Calu3 (cell line): ENCODE data around the gene UBTF. TPM values are rescaled to one million over a fixed set of nuclear protein-coding genes. Genes with fewer than 3 reads are reported as not detected.
A peak's percentile ranks its signal among the peaks of the same experiment; 100 is the strongest.

Source experiments
- Bru-seq: library from RNA; stranded (reverse); fragments of 400-500 nt; gene quantifications from one replicate; lab custom pipeline; 2021; lab: Mats Ljungman, UMichigan
- BruChase-seq, 2 experiments: library from RNA; stranded (reverse); fragments of 400-500 nt; gene quantifications; one replicate each; lab custom pipeline; 2021; lab: Mats Ljungman, UMichigan
- BruUV-seq: library from RNA; stranded (reverse); fragments of 400-500 nt; replicated peaks from 2 replicates; lab custom pipeline; 2021; lab: Mats Ljungman, UMichigan
- CTCF ChIA-PET: fragments of 300-600 bp; sonication (Branson Sonifier 250); formaldehyde crosslinking; loops from one replicate; lab custom pipeline; 2022; ENCODE audit warnings: antibody characterized with exemption; lab: Charles Lee
- DNase-seq: peaks from one replicate; pipeline ENCODE4 v3.0.0; 2022
- H3K27ac Mint-ChIP-seq: one replicate; pipeline ENCODE4 v1.8.0; 2022; ENCODE audit warnings: mixed read lengths; ENCODE audit not compliant: unreplicated experiment
- H3K27me3 Mint-ChIP-seq: one replicate; pipeline ENCODE4 v1.8.0; 2022; ENCODE audit warnings: mixed read lengths; ENCODE audit not compliant: unreplicated experiment
- H3K36me3 Mint-ChIP-seq: one replicate; pipeline ENCODE4 v1.8.0; 2022; ENCODE audit warnings: mild to moderate bottlenecking, moderate library complexity, mixed read lengths; ENCODE audit not compliant: insufficient read depth, unreplicated experiment
- H3K4me1 Mint-ChIP-seq: one replicate; pipeline ENCODE4 v1.8.0; 2022; ENCODE audit warnings: mild to moderate bottlenecking, low read depth, mixed read lengths; ENCODE audit not compliant: unreplicated experiment
- H3K4me3 Mint-ChIP-seq: one replicate; pipeline ENCODE4 v1.8.0; 2022; ENCODE audit warnings: mild to moderate bottlenecking, low read depth, moderate library complexity, mixed read lengths; ENCODE audit not compliant: unreplicated experiment
- H3K9me3 Mint-ChIP-seq: one replicate; pipeline ENCODE4 v1.8.0; 2022; ENCODE audit warnings: low read depth, mixed read lengths; ENCODE audit not compliant: unreplicated experiment
- CTCF ChIP-seq: fragments of 200-600 bp; IDR thresholded peaks from one replicate; pipeline ENCODE4 v1.8.0; 2022; ENCODE audit warnings: antibody characterized with exemption; ENCODE audit not compliant: unreplicated experiment
- intact Hi-C: fragments of 100-400 bp; cut with micrococcal nuclease; formaldehyde crosslinking; loops from one replicate; pipeline ENCODE4 v1.10.0; 2022; ENCODE audit not compliant: unreplicated experiment
- long read RNA-seq: library from polyadenylated mRNA; stranded (forward); transcript quantifications from one replicate; pipeline ENCODE4 v2.0.0, GENCODE V29; 2022
- total RNA-seq: library from RNA; stranded (reverse); gene quantifications from 2 replicates; pipeline ENCODE4 v1.2.3, GENCODE V29; 2022

Gene UBTF, protein sequence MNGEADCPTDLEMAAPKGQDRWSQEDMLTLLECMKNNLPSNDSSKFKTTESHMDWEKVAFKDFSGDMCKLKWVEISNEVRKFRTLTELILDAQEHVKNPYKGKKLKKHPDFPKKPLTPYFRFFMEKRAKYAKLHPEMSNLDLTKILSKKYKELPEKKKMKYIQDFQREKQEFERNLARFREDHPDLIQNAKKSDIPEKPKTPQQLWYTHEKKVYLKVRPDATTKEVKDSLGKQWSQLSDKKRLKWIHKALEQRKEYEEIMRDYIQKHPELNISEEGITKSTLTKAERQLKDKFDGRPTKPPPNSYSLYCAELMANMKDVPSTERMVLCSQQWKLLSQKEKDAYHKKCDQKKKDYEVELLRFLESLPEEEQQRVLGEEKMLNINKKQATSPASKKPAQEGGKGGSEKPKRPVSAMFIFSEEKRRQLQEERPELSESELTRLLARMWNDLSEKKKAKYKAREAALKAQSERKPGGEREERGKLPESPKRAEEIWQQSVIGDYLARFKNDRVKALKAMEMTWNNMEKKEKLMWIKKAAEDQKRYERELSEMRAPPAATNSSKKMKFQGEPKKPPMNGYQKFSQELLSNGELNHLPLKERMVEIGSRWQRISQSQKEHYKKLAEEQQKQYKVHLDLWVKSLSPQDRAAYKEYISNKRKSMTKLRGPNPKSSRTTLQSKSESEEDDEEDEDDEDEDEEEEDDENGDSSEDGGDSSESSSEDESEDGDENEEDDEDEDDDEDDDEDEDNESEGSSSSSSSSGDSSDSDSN
- 92.1 and 94.2 TPM in 2 replicates for total RNA-seq
- Bru-seq, nascent RNA: percentile 71 among the genes with signal in this experiment
- BruChase-seq, experiment 1, labeled RNA remaining after a 6-hour chase: percentile 92 among the genes with signal in this experiment
- percentile 91 among the genes with signal in this experiment for BruChase-seq, experiment 2, labeled RNA remaining after a 2-hour chase
- long read RNA-seq, full-length matches to known transcripts: 16 of 72 reads
- long read RNA-seq, partial matches to known transcripts: 3 of 72 reads
- long read RNA-seq, other reads (novel, unspliced or antisense): 53 of 72 reads

DNA sequence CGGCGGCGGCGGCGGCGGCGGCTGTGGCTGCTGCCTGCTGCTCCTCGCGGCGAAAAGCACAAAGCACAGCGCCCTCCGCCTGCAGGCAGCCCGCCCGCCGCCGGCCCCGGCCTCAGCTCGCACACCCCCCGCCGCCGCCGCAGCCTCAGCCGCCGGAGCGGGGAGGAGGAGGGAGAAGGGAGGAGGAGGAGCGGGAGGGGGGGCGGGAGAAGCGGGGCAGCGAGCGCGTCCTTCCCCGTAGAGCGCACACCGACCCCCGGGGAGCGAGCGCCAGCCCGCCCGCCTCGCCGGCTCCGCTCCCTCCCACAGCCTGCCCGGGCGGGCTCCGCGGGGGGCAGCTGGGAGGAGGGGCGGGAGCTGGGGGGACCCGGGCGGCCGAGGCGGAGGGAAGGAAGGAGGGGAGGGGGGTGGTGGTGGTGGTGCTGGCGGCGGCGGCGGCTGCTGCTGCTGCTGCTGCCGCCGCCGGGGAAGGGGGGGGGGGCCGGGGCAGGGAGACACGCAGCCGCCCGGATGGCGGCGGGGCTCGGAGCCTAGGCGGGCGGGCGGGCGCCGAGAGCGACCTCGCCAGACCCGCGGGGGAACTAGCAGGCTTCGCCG is at the start of gene UBTF:
TSS of gene UBTF (minus strand) at position 60 of the 597 bp plus-strand sequence. CDS start 1,446 bp downstream, outside the sequence.
- no TSS peak for BruUV-seq
- Mint-ChIP-seq H3K36me3 (peaks cover 80% of the 10 kb centered on the region), H3K9me3 (no peaks in the 10 kb centered on the region), H3K27me3 (no peaks in the 10 kb centered on the region), H3K4me3 (peak within 1 kb of the TSS; percentile 86), H3K4me1 (peaks cover 37% of the 10 kb centered on the region), H3K27ac (peak within 1 kb of the TSS; percentile 79)
- CTCF ChIA-PET: interaction anchor here (0.5 to 1.5 kb wide), 6 partner anchors 14 to 469 kb away, joined by 3 to 8 read pairs (median 4); no protein-coding TSS in a partner anchor
- TF ChIP-seq CTCF: no peak
- DNase-seq: peak; percentile 83
- intact Hi-C loops: loop anchor here (5.0 kb wide), 2 partner anchors 108 to 128 kb away; partner anchors contain the start of gene GRN

DNA sequence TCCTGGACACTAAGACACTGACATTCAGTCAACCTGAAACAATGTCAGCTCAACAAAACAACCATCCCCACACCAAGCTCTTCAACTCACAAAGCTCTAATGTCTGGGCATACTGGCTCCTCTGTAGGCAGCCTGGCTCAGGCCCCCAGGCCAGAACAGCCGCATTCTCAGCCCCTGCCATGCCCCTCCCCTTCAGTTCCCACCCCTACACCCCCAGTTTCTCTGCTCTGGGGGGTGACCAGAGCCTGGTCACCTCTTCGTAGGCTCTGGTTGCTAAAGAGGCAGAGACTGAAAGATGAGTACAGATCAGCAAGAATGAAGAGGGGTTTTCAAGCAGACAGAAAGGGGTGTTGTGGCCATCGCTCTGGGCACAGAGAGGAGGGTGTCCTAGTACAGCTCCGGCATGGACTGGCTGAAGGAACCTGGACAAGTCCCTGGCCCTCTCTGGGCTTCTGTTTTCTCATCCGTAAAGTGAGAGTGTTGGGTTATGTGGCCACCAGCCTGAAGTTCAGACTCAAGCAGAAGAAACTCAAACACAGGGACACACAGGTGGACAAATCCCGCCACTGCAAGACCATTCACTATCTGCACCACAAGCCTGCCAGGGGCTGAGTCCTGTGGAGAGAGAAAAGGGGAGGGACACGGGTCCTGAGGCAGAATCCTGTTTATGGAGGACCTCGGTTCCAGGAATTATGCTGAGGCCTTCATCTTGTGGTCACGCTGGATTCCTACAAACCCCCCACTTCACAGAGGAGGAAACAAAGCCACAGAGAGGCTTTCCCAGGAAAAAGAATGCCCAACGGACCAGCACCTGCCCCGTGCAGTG is 49.4 kb upstream of the UBTF start:
- CTCF ChIA-PET: interaction anchor here (0.6 kb wide), 1 partner anchor 11 kb away, joined by 3 read pairs; no protein-coding TSS in a partner anchor
- intact Hi-C loops: no loop called here
- peaks cover 5% of the 10 kb centered on the region for H3K36me3 Mint-ChIP-seq
- DNase-seq: no peak
- no peak for TF ChIP-seq CTCF
- no peak overlapping the region for H3K27ac Mint-ChIP-seq
- H3K27me3 Mint-ChIP-seq: peaks cover 51% of the 10 kb centered on the region
- no TSS peak for BruUV-seq
- H3K4me1 Mint-ChIP-seq: peaks cover 8% of the 10 kb centered on the region
- H3K9me3 Mint-ChIP-seq: no peaks in the 10 kb centered on the region
- no peak overlapping the region for H3K4me3 Mint-ChIP-seq

GRCh38 chr17:44267818-44268490 is 48.5 kb upstream of the UBTF start, which contains the start of gene SLC4A1:
Gene SLC4A1, minus strand, starts transcription at chr17:44268135. Its CDS starts 5,269 bp downstream, at chr17:44262866.
- Mint-ChIP-seq H3K36me3 (peaks cover 5% of the 10 kb centered on the region), H3K9me3 (no peaks in the 10 kb centered on the region), H3K27me3 (peaks cover 58% of the 10 kb centered on the region), H3K4me3 (no peak within 1 kb of the TSS), H3K27ac (no peak within 1 kb of the TSS), H3K4me1 (peaks cover 8% of the 10 kb centered on the region)
- CTCF ChIA-PET: interaction anchor here (0.6 kb wide), 1 partner anchor 12 kb away, joined by 3 read pairs; no protein-coding TSS in a partner anchor
- DNase-seq: no peak
- BruUV-seq: no TSS peak
- TF ChIP-seq CTCF: no peak
- intact Hi-C loops: no loop called here
